ENCODE results near the gene ARSJ. TPM values are rescaled to one million over a fixed set of nuclear protein-coding genes. Genes with fewer than 3 reads are reported as not detected.

Gene ARSJ
- polyA plus RNA-seq, 4 donors = 0.22 to 14.4 (median 1.0) TPM; not detected in 1

DNA sequence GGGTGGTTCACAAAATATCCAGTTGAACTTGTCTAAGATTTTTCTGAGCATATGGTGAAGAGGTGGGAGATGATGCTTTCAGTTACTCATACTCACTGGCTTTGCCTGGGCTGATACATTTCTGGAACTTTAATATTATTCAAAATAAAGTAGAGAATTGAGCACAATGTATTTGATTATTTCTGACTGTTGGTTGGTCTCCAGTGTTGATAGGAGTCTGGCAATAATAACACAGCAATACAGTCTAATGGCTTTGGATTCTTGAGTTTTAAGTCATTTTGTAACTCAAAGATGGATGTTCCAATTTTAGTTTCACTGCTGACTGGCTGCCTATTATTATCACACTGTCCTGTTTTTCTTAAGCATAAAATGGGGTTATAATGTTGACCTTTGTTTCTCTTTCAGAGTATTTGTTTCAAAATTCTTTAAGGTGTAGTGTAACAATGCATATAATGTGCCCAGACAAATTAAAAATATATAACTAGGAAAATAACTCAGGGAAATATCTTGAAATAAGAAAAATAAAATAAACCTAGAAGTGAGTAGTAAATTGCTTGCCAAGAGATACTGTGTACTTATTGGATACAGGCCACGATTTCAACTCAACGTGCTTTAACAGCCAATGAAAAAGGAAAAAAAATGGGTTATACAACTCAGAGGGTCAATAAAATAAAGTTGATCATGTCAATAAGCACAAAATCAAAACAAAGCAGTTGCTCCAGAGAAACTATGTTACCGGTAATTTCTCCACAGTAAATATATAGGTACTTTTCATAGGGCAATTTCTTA is 99.0 kb downstream of the ARSJ start:
- Histone ChIP-seq H3K27ac (ENCODE audit: low read depth in 1 of 3, low read length in 2 of 3) (no peak overlapping the region), H3K4me3 (ENCODE audit: low read depth in 1 of 3, low read length in 3 of 3) (no peak overlapping the region), H3K27me3 (ENCODE audit: control insufficient read depth in 3 of 3, insufficient read depth in 3 of 3, low read length in 3 of 3) (no peaks in the 10 kb centered on the region), H3K4me1 (ENCODE audit: control insufficient read depth in 3 of 3, insufficient read depth in 2 of 3, low read depth in 1 of 3, low read length in 2 of 3) (no peaks in the 10 kb centered on the region), H3K9me3 (ENCODE audit: control insufficient read depth in 2 of 2, insufficient read depth in 1 of 2, low read depth in 1 of 2, low read length in 1 of 2) (no peaks in the 10 kb centered on the region), H3K36me3 (ENCODE audit: control insufficient read depth in 3 of 3, insufficient read depth in 2 of 3, low read depth in 1 of 3, low read length in 3 of 3) (no peaks in the 10 kb centered on the region)
- DNase-seq (no peak), FAIRE-seq (no peak)
- 72 to 83% (median 72%) methylated on average over 3 of the region's 3 CpGs for WGBS, 3 donors

- 35 to 42% (median 38%) methylated on average over 3 of the region's 3 CpGs for WGBS, 3 donors
- no peak overlapping the region for H3K27ac ChIP-seq (ENCODE audit: low read depth in 1 of 3, low read length in 2 of 3)
- FAIRE-seq = no peak
Observed at GRCh38 chr4:113878668-113879067, 100.8 kb downstream of the ARSJ start.

GRCh38 chr4:113874480-113874879 is 105.0 kb downstream of the ARSJ start:
- H3K27ac ChIP-seq (ENCODE audit: low read depth in 1 of 3, low read length in 2 of 3) = no peak overlapping the region
- no peak overlapping the region for H3K4me3 ChIP-seq (ENCODE audit: low read depth in 1 of 3, low read length in 3 of 3)
- 78 to 95% (median 93%) methylated on average over 1 of the region's 1 CpG for WGBS, 3 donors
- no peak for FAIRE-seq
- H3K9me3 ChIP-seq (ENCODE audit: control insufficient read depth in 2 of 2, insufficient read depth in 1 of 2, low read depth in 1 of 2, low read length in 1 of 2) = no peaks in the 10 kb centered on the region
- no peaks in the 10 kb centered on the region for H3K36me3 ChIP-seq (ENCODE audit: control insufficient read depth in 3 of 3, insufficient read depth in 2 of 3, low read depth in 1 of 3, low read length in 3 of 3)
- H3K4me1 ChIP-seq (ENCODE audit: control insufficient read depth in 3 of 3, insufficient read depth in 2 of 3, low read depth in 1 of 3, low read length in 2 of 3) = no peaks in the 10 kb centered on the region
- peak in 1 of 2 donors; percentile 31 for DNase-seq
- no peaks in the 10 kb centered on the region for H3K27me3 ChIP-seq (ENCODE audit: control insufficient read depth in 3 of 3, insufficient read depth in 3 of 3, low read length in 3 of 3)

More at GRCh38 chr4:113878668-113879067, 100.8 kb downstream of the ARSJ start:
- Histone ChIP-seq H3K4me3 (ENCODE audit: low read depth in 1 of 3, low read length in 3 of 3) (no peak overlapping the region), H3K9me3 (ENCODE audit: control insufficient read depth in 2 of 2, insufficient read depth in 1 of 2, low read depth in 1 of 2, low read length in 1 of 2) (no peaks in the 10 kb centered on the region), H3K27me3 (ENCODE audit: control insufficient read depth in 3 of 3, insufficient read depth in 3 of 3, low read length in 3 of 3) (no peaks in the 10 kb centered on the region), H3K36me3 (ENCODE audit: control insufficient read depth in 3 of 3, insufficient read depth in 2 of 3, low read depth in 1 of 3, low read length in 3 of 3) (no peaks in the 10 kb centered on the region), H3K4me1 (ENCODE audit: control insufficient read depth in 3 of 3, insufficient read depth in 2 of 3, low read depth in 1 of 3, low read length in 2 of 3) (no peaks in the 10 kb centered on the region)
- DNase-seq = peak in 1 of 2 donors; percentile 11

- Histone ChIP-seq H3K27me3 (ENCODE audit: control insufficient read depth in 3 of 3, insufficient read depth in 3 of 3, low read length in 3 of 3) (no peaks in the 10 kb centered on the region), H3K4me1 (ENCODE audit: control insufficient read depth in 3 of 3, insufficient read depth in 2 of 3, low read depth in 1 of 3, low read length in 2 of 3) (no peaks in the 10 kb centered on the region), H3K27ac (ENCODE audit: low read depth in 1 of 3, low read length in 2 of 3) (no peak overlapping the region), H3K9me3 (ENCODE audit: control insufficient read depth in 2 of 2, insufficient read depth in 1 of 2, low read depth in 1 of 2, low read length in 1 of 2) (no peaks in the 10 kb centered on the region), H3K4me3 (ENCODE audit: low read depth in 1 of 3, low read length in 3 of 3) (no peak overlapping the region), H3K36me3 (ENCODE audit: control insufficient read depth in 3 of 3, insufficient read depth in 2 of 3, low read depth in 1 of 3, low read length in 3 of 3) (no peaks in the 10 kb centered on the region)
- DNase-seq = no peak
- FAIRE-seq = no peak
Observed at GRCh38 chr4:113873508-113873907, 105.9 kb downstream of the ARSJ start.

DNA sequence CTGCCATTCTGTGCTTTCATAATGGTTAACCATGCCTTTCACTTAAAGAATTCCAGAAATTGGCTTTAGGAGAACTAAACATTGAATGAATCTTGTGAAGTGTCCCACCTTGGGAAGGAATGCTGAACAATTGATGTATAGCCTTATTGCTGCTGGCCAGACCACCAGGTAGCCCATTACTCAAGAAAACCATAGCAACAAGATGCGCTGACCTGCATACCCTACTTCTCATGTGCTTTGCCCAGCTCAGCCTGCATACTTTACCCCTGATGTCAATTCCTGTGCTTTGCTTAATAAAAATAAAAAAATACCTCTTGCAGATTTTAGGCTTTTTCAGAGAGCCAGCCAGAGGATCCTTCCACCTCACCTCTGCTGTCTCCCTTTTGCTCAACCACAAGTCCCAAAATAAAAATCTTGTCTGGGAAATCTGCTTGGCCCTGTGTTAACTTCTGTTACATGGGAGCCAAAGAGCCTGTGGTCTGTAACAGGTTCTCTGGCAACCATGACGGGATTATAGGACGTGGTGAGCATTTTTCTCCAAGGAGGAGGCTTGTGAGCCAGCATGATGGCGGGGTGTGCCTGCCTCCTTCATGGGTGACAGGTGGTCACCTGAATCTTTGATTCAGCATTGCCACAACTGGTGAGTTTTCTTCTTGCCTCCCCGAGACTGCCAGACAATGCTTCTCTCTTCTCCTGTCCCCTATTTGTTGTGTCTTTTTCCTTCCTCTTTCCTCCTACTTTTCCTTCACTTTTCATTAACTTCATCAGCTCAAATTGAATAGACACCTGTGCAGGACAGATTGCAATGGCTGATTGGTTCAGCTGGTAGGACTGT is 106.8 kb downstream of the ARSJ start:
- Histone ChIP-seq H3K4me3 (ENCODE audit: low read depth in 1 of 3, low read length in 3 of 3) (no peak overlapping the region), H3K9me3 (ENCODE audit: control insufficient read depth in 2 of 2, insufficient read depth in 1 of 2, low read depth in 1 of 2, low read length in 1 of 2) (no peaks in the 10 kb centered on the region), H3K36me3 (ENCODE audit: control insufficient read depth in 3 of 3, insufficient read depth in 2 of 3, low read depth in 1 of 3, low read length in 3 of 3) (no peaks in the 10 kb centered on the region), H3K27me3 (ENCODE audit: control insufficient read depth in 3 of 3, insufficient read depth in 3 of 3, low read length in 3 of 3) (no peaks in the 10 kb centered on the region), H3K4me1 (ENCODE audit: control insufficient read depth in 3 of 3, insufficient read depth in 2 of 3, low read depth in 1 of 3, low read length in 2 of 3) (no peaks in the 10 kb centered on the region), H3K27ac (ENCODE audit: low read depth in 1 of 3, low read length in 2 of 3) (no peak overlapping the region)
- FAIRE-seq = no peak
- 88 to 91% (median 90%) methylated on average over 5 of the region's 5 CpGs for WGBS, 3 donors
- DNase-seq = no peak

GRCh38 chr4:113871080-113871479 is 108.4 kb downstream of the ARSJ start:
- no peak for DNase-seq
- no peak for FAIRE-seq
- 88 to 100% (median 89%) methylated on average over 1 of the region's 1 CpG for WGBS, 3 donors
- Histone ChIP-seq H3K27ac (ENCODE audit: low read depth in 1 of 3, low read length in 2 of 3) (no peak overlapping the region), H3K27me3 (ENCODE audit: control insufficient read depth in 3 of 3, insufficient read depth in 3 of 3, low read length in 3 of 3) (no peaks in the 10 kb centered on the region), H3K4me1 (ENCODE audit: control insufficient read depth in 3 of 3, insufficient read depth in 2 of 3, low read depth in 1 of 3, low read length in 2 of 3) (no peaks in the 10 kb centered on the region), H3K36me3 (ENCODE audit: control insufficient read depth in 3 of 3, insufficient read depth in 2 of 3, low read depth in 1 of 3, low read length in 3 of 3) (no peaks in the 10 kb centered on the region), H3K9me3 (ENCODE audit: control insufficient read depth in 2 of 2, insufficient read depth in 1 of 2, low read depth in 1 of 2, low read length in 1 of 2) (no peaks in the 10 kb centered on the region), H3K4me3 (ENCODE audit: low read depth in 1 of 3, low read length in 3 of 3) (no peak overlapping the region)

- H3K27me3 ChIP-seq (ENCODE audit: control insufficient read depth in 3 of 3, insufficient read depth in 3 of 3, low read length in 3 of 3) = no peaks in the 10 kb centered on the region
- FAIRE-seq (no peak), DNase-seq (peak in 1 of 2 donors; percentile 5)
- no peak overlapping the region for H3K4me3 ChIP-seq (ENCODE audit: low read depth in 1 of 3, low read length in 3 of 3)
- no peak overlapping the region for H3K27ac ChIP-seq (ENCODE audit: low read depth in 1 of 3, low read length in 2 of 3)
- H3K9me3 ChIP-seq (ENCODE audit: control insufficient read depth in 2 of 2, insufficient read depth in 1 of 2, low read depth in 1 of 2, low read length in 1 of 2) = no peaks in the 10 kb centered on the region
- WGBS, 3 donors = 80 to 94% (median 86%) methylated on average over 4 of the region's 4 CpGs
- H3K4me1 ChIP-seq (ENCODE audit: control insufficient read depth in 3 of 3, insufficient read depth in 2 of 3, low read depth in 1 of 3, low read length in 2 of 3) = no peaks in the 10 kb centered on the region
- H3K36me3 ChIP-seq (ENCODE audit: control insufficient read depth in 3 of 3, insufficient read depth in 2 of 3, low read depth in 1 of 3, low read length in 3 of 3) = no peaks in the 10 kb centered on the region
Observed at GRCh38 chr4:113869743-113870375, 109.6 kb downstream of the ARSJ start.

DNA sequence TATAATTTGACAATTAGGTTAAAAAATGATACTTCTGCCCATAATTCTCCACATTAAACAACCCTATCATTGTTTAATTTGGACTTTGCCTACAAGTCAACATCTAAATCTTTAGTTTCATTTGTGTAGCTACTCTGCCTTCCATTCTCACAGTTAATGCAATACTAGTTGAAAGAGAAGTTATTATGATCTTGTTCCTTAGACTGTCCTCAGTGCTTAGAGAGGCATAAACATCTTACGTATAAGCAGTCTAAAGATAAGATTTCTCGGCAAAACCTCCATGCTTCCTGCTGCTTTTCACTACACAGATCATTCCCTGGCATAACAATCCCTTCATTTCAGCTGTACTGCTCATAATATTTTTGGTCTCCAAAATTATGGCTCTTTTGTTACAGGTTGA is 112.8 kb downstream of the ARSJ start:
- FAIRE-seq = no peak
- DNase-seq = peak; percentile 7 to 48
- H3K27ac ChIP-seq (ENCODE audit: low read depth in 1 of 3, low read length in 2 of 3) = peak overlapping the region in 1 of 3 donors; percentile 67
- H3K4me1 ChIP-seq (ENCODE audit: control insufficient read depth in 3 of 3, insufficient read depth in 2 of 3, low read depth in 1 of 3, low read length in 2 of 3) = no peaks in the 10 kb centered on the region
- WGBS, 3 donors = 30 to 68% (median 39%) methylated on average over 2 of the region's 2 CpGs
- no peak overlapping the region for H3K4me3 ChIP-seq (ENCODE audit: low read depth in 1 of 3, low read length in 3 of 3)
- no peaks in the 10 kb centered on the region for H3K27me3 ChIP-seq (ENCODE audit: control insufficient read depth in 3 of 3, insufficient read depth in 3 of 3, low read length in 3 of 3)
- no peaks in the 10 kb centered on the region for H3K36me3 ChIP-seq (ENCODE audit: control insufficient read depth in 3 of 3, insufficient read depth in 2 of 3, low read depth in 1 of 3, low read length in 3 of 3)
- H3K9me3 ChIP-seq (ENCODE audit: control insufficient read depth in 2 of 2, insufficient read depth in 1 of 2, low read depth in 1 of 2, low read length in 1 of 2) = no peaks in the 10 kb centered on the region

All from small intestine (tissue), 7 donors.